GM21447 (cell line): Measurements from ENCODE around the gene LCLAT1.

ENCODE experiments used
- ATAC-seq: cut with Tn5 transposase; IDR thresholded peaks from one replicate; pipeline ENCODE4 v1.9.1; 2021; ENCODE audit not compliant: unreplicated experiment

Gene LCLAT1

DNA sequence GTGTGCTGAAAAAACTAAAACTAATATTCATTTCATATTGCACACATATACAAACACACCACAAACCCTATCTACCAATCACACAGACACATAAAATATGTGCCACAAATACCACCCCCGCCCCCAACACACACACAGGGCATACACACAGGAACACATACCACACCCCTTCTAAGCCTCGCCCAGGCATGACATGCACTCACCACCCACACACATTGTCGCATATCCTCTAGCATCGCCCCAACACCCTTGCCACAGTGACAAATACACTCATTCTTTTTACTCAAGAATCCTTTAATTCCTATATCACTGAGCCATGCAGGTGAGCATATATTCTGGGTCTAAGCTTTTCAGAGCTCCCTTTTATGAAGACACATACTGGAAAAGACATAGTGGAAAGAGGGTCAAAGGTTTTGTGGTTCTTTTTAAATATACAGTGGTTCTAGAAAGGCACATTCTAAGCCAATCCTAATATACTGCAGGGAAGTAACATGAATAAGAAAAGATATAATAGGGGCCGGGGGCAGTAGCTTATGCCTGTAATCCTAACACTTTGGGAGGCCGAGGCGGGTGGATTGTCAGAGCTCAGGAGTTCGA is 24.5 kb upstream of the LCLAT1 start:
- ATAC-seq, result peak; percentile 71

DNA sequence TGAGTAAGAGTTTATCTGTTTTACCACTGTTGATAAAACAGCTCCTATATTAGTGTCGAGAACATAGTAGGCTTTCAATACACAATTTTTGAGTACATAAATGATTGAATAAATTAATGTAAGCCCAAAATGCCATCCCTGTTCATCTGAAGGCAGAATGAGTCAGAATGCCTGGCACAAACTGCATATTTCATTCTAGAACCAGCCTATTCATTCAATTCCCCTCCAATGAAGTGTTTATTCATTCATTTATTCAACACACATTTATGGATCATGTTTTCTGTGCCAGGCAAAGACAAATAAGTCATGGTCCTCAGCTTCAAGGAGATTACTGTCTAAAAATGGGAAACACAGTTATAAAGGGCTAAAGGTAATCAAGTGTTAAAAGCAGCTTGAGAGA is 22.8 kb upstream of the LCLAT1 start:
- ATAC-seq, result no peak

GRCh38 chr2:30425326-30425725 is 21.7 kb upstream of the LCLAT1 start:
- ATAC-seq, result no peak

DNA sequence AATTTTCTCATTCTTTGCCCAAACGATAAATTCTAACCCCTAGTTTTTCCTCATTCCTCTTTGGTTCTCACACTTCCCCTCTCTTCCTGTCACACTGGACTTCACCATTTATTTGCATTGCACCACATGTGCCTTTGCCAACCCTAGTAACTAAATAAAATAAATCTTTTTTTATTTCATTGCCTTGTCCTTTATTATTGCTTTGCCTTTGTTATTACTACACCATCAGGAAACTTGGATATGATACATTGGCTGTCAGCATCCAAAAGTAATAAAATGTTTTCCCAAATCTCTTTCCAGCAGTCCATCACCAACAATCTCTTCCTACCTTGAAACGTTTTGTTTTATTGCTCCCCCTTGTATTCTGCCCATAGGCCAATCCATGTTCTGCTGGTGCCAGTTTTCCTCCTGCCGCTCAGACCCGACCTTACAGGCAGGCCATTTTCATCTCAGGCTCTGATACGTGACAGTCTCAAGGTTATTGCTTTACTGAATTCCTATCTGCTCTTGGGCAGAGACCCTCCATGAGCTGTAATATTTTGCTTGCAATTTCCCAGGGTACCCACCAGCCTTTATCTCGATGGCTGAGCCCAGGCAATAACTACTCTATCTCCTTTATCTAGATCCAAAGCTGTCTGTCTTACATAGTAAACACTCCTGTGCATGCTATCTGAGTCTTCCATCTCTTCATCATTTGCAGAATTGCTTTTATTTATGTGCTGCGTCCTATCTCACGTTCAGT is 19.3 kb upstream of the LCLAT1 start:
- ATAC-seq, result no peak

GRCh38 chr2:30428348-30428662 is 18.7 kb upstream of the LCLAT1 start:
- no peak for ATAC-seq

DNA sequence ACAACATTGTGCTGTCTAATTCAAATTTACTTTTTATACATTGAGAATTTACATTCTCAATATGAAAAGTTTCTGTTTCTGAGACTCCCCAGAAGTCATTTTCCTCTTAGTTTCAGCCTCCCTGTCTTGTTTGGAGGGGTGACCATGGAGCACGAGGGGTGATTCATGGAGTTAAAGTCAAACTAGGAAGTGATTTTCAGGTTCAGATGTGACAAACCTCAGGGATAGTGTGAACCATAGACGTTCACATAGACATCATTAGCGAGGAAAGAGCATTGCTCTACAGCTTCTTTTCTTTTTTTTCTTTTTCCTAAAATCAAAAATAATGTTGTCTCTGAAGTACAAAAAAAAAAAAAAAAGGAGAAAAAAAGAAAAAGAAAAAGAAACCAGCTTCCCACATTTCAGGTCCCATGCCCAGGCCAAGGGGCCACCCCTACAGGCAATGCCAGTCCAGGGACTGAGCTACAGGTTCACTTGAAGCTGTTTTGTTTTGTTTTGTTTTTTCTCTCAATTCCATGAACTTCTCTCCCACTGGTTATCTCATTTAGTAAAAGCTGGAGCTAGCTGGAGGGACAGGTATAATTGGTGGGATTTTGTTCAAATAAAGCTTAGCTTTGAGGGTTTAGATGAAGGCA is 18.1 kb upstream of the LCLAT1 start:
- no peak for ATAC-seq

DNA sequence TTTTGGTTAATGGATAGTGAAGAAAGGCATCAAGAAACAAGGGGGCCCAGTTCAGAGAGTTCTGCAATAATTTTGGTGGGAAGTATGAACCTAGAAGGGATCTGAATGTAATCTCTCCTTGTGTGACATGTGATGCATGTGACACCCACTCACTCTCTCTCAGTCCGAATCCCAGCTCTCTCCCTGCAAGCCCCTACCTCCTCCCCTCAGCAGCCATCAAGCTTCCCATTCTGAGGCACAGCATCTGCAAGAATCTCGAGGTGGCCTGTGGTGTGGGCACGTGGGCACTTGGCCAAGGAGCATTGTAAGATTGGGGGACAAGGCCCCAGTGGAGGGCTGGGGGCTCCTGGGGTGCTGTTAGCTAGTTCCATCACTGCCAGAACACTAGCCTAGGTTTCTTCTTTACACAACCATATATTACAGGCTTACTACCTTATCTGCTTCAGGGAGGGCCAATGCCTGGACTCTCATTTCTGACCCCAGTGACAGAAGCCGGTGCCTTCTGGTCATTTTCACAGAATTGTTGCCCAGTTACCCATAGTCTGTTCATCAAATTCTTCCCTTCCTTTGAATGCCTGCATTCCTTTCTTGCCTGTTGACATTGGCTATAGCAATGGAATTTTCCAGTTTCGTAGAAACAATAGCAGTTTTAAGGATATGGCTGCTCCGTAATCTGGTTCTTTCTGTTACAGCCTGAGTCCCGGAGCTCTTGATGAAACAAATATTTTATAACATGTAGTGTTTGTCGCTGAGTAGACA is 13.3 kb upstream of the LCLAT1 start:
- ATAC-seq, result no peak

- no peak for ATAC-seq
Measured at GRCh38 chr2:30434708-30435107, 12.3 kb upstream of the LCLAT1 start.

- no peak for ATAC-seq
Measured at GRCh38 chr2:30436859-30437435, 10.1 kb upstream of the LCLAT1 start.

DNA sequence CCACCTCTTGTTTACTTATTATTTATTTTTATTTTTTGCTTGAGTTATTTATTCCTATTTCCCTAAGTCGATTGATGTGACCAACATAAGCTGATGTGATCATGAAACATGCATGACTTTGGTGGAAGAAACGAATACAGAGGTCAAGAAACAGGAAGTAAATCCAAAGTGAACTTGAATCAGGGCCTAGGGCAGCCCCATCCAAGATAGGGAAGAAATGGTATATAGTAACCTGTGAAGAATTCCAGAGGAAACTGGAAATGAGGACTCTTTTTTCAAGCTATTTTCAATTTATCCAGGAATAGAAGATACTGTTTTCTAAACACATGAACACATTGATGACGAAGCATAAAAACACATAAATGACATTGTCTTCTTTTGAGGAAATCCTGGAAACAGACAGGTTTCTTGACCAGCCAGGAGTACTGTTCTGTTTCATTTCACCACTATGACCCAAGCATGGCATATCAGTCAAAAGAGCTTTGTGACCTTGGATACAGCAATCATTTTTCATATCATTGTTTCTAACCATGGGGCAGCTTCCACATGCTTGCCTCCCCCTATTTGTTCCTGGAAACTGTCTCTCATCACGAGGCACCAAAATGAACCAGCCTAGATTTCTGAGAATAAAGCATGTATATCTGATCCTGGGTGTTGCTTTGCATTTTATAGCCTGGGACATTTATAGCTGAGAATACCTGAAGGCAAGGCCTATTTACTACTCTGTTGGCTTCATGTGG is 9.1 kb upstream of the LCLAT1 start:
- no peak for ATAC-seq

- no peak for ATAC-seq
Measured at GRCh38 chr2:30439296-30439695, 7.8 kb upstream of the LCLAT1 start.

GRCh38 chr2:30439879-30440278 is 7.2 kb upstream of the LCLAT1 start:
- ATAC-seq, result no peak

- ATAC-seq, result no peak
Measured at GRCh38 chr2:30441023-30441422, 6.0 kb upstream of the LCLAT1 start.

GRCh38 chr2:30443081-30443480 is 4.0 kb upstream of the LCLAT1 start:
- no peak for ATAC-seq

DNA sequence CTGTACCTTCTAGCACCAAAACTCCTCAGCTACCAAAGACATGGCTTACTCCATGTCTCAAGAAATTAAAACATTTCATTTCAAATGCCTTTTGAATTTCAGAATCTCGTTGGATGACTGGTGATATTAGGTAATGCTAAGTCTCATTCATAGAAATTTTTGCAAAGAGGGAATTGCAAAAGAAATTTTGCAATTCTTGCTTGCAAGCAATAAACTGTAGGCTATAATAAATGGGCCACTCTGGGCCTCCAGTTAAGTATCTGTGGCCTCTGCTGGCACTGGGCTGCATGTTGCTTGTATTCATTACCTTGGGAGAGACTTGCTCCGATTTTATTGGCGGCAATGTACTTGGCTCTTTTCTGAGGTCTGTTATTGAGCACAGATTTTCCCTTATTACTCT is 2.8 kb upstream of the LCLAT1 start:
- no peak for ATAC-seq

DNA sequence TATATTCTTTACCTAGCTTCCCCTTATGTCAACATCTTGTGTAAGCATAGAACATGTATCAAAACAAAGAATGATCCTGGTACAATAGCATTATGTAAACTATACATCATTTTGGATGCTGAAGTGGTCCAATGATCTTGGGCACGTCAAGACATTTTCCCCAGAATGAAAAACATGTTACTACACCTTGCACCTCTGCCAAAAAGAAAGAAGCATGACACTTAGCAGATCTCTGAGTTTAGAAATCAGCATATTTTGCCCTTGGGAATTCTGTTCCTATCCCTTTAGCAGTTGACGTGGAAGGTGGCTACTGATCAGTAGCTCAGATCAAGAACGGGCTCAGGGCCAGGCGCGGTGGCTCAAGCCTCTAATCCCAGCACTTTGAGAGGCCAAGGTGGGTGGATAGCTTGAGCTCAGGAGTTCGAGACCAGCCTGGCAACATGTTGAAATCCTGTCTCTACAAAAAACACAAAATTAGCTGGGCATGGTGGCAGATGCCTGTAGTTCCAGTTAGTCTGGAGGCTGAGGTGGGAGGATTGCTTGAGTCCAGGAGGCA is 1.7 kb upstream of the LCLAT1 start:
- no peak for ATAC-seq

DNA sequence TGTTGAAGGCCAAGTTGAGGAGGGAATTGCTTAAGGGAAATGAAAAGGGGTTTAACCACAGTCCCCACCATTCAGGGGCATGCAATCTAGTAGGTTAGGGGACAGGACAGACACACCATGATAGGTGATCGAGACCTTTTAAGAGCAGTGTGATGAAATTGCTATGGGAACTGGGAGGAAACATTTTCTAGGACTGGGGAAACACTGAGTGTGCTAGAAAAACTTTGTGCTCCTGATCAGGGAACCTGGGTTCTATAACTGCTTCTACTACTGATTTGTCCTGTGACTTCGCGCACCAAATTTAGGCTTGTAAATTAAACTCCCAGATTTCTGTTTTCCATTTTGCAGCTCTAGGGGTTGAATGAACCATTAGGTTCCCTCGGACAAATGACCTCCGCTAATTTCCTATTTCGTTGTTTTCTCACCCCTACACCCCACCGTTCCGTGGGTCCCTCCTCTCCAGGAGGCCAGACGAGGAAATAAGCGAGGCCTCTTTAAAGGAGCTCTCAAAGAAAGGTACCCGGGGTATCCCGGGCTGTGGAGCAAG is 371 bp upstream of the LCLAT1 start:
- no peak for ATAC-seq

DNA sequence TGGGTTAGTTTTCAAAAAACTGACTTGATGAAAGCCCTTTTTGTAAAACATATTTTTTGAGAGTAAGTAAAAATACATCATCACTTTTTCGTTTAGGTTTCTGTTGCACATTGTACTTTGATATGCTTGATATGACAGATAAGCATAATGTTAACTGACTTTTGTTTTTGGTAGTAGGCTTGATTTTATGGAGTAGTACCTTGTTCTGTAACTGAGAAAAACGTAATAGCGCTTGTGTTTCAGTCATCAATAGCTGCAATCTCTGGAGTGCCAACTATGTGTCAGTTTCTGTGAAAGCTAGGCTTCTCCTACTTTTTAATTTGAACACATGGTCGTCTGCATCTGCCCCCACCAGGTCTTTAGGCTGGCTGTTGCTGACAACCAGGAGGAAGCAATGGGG is 1.3 kb downstream of the LCLAT1 start:
- ATAC-seq, result no peak

- no peak for ATAC-seq
Measured at GRCh38 chr2:30448866-30449265, 1.8 kb downstream of the LCLAT1 start.

DNA sequence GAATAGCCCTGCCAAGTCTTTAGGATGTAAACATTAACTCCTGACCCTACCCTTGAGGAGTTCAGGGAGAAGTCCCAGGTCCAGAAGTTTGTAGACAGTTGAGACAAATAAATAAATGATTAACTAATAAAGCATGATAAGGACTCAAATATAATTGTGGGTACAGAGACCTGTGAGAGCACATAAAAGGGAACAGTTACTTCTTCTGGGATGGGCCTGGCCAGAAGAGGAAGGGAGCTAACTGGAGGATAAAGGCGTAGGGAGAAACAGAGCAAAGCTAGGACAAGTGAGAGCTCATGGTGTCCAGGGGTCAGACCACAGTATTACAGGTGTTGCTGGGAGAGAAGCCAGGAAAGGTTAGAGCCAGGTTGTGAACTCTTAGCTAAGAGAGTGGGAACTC is 3.0 kb downstream of the LCLAT1 start:
- ATAC-seq, result no peak
